ENCODE data around the gene DIDO1.
A peak's percentile ranks its signal among the peaks of the same experiment; 100 is the strongest.

The DIDO1 gene

DNA sequence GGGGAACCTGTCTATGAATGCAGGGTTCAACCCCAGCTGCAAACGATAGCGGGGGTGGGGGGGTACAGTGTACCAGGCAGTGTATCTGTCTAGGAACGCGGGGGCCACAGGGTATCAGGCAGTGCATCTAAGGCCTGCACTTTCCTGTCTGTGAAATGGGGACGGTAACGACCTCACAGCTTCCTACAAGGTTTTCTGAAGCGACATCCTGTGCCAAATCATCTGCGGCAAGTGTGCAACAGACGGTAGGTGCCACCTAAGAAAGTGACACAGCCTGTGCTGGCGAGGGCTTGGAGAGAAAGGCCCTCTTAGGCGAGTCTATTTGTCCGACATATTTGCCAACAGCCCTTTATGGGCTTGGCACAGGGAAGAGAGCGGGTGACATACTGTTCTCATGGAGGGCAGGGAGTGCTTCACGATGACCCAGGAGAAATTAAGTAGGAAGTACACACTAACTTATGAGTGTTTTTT is 3.8 kb downstream of the DIDO1 start:
- TF ChIP-seq POLR2A (IDR thresholded peaks at IDR 0.05; ENCODE audit: low read length) (no peak), GATA1 (IDR thresholded peaks at IDR 0.05; ENCODE audit: low read depth, low read length) (no peak)
- DNase-seq = no peak

DNA sequence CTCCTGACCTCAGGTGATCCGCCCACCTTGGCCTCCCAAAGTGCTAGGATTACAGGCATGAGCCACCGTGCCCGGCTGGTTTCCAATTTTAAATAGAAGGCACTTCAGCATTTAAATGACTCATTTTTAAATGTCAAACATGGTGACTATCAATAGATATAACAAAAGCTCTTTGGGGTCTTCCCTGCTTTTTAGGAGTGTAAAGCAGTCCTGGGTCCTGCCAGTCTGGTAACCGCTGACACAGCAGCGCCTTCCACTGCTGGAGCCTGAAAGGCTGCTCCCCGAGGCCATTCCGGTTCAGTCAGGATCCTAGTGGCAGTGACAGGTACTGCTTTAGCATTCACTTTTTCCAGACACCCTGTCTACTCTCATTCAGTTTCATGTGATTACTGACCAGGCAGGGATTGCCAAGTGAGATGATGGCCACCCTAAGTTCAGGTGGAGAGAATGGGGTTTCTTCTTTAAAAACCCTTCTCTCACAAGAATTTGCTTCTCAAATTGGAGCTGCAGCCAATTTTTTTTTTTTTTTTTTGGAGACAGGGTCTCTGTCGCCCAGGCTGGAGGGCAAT is 5.1 kb downstream of the DIDO1 start:
- TF ChIP-seq GATA1 (IDR thresholded peaks at IDR 0.05; ENCODE audit: low read depth, low read length) = no peak
- no peak for TF ChIP-seq POLR2A (IDR thresholded peaks at IDR 0.05; ENCODE audit: low read length)
- peak; percentile 75 to 77 for DNase-seq

GRCh38 chr20:62920039-62920645 is 6.2 kb downstream of the DIDO1 start:
- no peak for DNase-seq
- no peak for TF ChIP-seq GATA1 (IDR thresholded peaks at IDR 0.05; ENCODE audit: low read depth, low read length)
- TF ChIP-seq POLR2A (IDR thresholded peaks at IDR 0.05; ENCODE audit: low read length) = no peak

DNA sequence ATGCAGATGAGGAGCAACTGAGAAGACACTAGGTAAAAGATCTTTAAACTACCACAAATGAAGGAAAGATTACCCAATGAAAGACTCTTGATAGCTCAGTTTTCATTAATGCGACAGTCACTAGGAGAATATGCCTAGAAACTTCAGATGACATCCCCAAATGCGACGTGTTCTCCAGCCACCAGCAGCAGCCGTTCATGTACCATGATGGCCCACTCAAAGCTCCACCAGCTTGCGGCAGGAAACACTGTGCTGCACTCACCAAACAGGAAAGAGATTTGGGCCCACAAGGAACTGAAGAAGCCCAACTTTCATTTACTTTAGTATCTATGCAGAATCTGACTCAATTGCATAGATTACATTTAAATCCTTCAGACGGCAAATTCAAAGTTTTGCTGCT is 7.5 kb downstream of the DIDO1 start:
- no peak for TF ChIP-seq GATA1 (IDR thresholded peaks at IDR 0.05; ENCODE audit: low read depth, low read length)
- TF ChIP-seq POLR2A (IDR thresholded peaks at IDR 0.05; ENCODE audit: low read length) = no peak
- no peak for DNase-seq

DNA sequence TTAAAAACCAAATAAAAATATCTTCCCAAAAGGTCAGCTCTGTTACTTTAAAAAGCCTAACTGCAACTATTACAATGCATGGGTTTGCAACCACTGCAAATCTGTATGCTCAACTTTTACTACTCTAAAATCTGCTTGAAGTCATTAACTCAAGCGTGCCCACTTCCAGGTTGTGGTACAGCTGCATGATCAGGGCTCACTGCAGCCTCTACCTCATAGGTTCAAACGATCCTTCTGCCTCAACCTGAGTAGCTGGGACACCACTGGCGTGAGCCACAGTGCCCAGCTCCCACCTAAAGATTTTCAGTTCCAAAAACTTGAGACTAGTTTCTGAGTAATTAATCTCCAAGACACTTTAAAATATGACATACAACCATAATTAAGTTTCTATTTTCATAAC is 8.2 kb downstream of the DIDO1 start:
- DNase-seq = no peak
- TF ChIP-seq POLR2A (IDR thresholded peaks at IDR 0.05; ENCODE audit: low read length) = no peak
- TF ChIP-seq GATA1 (IDR thresholded peaks at IDR 0.05; ENCODE audit: low read depth, low read length) = no peak

- TF ChIP-seq POLR2A (IDR thresholded peaks at IDR 0.05; ENCODE audit: low read length) (no peak), GATA1 (IDR thresholded peaks at IDR 0.05; ENCODE audit: low read depth, low read length) (no peak)
- DNase-seq = no peak
Measured at GRCh38 chr20:62917720-62918119, 8.6 kb downstream of the DIDO1 start.

DNA sequence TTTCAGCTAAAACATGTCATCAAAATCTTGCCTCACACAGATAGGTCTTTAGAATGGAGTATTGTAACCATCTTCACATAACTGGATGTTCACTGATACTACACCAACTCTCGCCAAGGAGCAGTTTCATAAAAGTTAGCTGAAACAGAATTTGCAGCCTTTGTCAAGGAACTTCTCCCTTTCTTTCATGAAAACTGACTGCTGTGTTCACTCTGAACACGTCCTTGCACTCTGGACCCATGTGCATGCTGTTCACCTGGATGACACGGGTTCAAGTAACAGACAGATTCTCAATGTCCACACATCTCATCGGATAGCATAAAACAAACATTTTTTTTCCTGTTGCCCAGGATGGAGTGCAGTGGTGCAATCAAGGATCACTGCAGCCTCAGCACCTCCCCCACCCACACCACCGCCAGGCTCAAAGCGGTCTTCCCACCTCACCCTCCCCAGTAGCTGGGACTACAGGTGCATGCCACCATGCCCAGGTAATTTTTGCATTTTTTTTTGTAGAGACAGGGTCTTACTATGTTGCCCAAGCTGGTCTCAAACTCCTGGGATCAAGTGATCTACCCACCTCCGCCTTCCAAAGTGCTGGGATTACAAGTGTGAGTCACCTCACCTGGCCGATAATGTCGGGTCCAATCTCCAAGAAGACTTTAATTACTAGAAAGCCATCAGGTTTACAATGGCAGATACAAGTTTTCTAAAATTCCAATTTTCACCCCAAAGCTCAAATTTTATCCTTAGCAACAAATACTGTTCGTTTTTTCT is 9.4 kb downstream of the DIDO1 start:
- TF ChIP-seq POLR2A (IDR thresholded peaks at IDR 0.05; ENCODE audit: low read length) = no peak
- TF ChIP-seq GATA1 (IDR thresholded peaks at IDR 0.05; ENCODE audit: low read depth, low read length) = no peak
- no peak for DNase-seq

DNA sequence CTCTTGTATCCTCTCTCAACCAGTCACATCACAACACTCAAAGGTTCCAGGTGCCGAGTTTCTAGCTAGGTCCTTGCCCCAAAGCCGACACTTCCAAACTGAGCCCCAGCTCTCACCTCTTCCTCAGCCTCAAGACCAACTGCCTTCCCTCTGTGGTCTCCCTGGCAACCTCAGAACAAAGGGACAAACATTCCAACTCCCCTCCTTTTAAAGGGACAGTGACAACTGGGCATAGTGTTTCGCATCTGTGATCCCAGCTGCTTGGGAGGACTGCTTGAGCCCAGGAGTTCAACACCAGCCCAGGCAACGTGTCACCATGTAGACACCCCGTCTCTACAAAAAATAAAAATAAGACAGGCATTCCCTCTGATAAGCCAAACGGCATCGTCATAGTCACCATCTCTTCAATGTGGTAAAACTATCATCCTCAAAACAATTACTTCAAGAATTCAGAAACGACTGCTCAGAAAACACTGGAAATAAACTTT is 11.3 kb downstream of the DIDO1 start:
- TF ChIP-seq GATA1 (IDR thresholded peaks at IDR 0.05; ENCODE audit: low read depth, low read length) = no peak
- TF ChIP-seq POLR2A (IDR thresholded peaks at IDR 0.05; ENCODE audit: low read length) = no peak
- peak; percentile 31 to 46 for DNase-seq

DNA sequence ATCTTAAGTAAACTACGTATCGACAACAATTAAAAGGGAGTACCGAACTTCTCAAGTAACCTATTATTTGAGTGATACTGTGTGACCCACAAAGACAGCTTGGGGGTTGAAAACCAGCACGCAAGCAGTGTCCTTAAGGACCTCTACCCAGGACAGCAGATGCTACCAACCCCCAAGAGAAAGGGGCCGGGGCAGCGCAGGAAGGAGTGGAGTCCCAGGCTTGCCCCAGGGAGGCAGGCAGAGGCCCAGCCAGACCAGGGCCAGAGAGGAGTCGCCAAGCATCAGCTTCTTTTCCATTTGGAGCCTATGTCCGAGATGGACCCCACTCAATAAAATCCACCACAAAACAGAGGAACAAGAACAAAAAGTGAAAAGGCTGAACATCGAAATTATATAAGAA is 11.9 kb downstream of the DIDO1 start:
- TF ChIP-seq GATA1 (IDR thresholded peaks at IDR 0.05; ENCODE audit: low read depth, low read length) = no peak
- TF ChIP-seq POLR2A (IDR thresholded peaks at IDR 0.05; ENCODE audit: low read length) = no peak
- DNase-seq = no peak

- TF ChIP-seq POLR2A (IDR thresholded peaks at IDR 0.05; ENCODE audit: low read length) (no peak), GATA1 (IDR thresholded peaks at IDR 0.05; ENCODE audit: low read depth, low read length) (no peak)
- no peak for DNase-seq
Measured at GRCh38 chr20:62913043-62913630, 13.2 kb downstream of the DIDO1 start.

GRCh38 chr20:62911701-62912280 is 14.5 kb downstream of the DIDO1 start:
- no peak for TF ChIP-seq GATA1 (IDR thresholded peaks at IDR 0.05; ENCODE audit: low read depth, low read length)
- TF ChIP-seq POLR2A (IDR thresholded peaks at IDR 0.05; ENCODE audit: low read length) = no peak
- DNase-seq = no peak

DNA sequence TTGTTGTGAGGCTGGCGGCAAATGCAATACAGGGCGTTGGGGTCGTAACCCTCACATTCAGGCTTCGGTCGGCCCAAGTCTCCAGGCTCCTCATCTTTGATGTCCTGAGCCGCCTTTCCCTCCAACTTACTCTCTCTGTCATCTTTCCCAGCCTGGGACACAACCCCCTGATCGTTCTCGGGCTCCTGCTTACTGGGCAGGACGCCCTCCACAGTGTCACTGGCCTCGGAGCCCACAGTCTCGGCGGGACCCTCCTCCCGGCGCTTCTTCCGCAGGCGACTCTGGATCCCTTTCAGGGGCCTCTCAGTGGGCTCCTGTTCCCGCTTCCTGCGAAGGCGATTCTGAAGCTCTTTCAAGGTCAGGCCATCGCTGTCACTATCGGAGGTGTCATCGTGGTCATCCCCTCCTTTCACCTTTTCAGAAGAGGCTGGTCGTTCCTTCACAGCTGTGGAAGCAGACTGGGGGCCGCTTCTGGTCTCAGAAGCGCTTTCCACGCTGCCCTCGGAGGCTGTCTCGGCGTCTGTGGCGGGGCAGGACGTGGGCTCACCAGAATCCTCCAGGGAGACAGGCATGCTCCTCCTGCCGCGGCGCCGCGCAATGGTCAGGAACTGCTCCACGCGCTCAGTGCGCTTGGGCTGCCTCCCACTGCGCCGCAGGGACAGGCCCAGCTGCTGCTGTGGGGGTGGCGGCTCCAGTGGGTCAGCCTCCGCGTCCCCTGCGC is 15.4 kb downstream of the DIDO1 start:
- no peak for DNase-seq

DNA sequence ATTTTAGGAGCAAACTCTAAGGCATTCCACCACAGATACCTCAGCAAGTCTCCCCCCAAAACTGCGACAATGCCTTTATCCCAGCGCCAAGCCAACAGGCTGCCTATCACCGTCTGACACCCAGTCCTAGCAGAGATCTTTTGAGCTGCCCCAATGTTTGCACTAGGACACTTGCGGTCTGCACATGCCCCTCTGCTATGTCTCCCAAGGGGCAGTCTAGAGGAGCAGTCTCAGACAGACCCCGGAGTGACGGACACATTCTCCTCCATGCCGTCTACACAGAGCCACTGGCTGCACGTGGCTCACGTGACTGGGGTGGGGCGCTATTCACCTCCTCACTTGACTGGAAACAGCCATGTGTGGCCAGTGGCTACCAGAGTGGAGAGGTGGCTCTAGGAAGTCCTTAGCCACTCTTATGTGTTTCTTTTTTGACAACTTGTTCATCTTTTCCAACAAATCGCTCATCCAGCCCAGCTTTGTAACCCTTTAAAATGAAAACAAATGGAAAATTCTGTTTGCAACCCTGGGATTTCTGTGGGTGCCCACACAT is 16.0 kb downstream of the DIDO1 start:
- no peak for DNase-seq
- TF ChIP-seq POLR2A (IDR thresholded peaks at IDR 0.05; ENCODE audit: low read length) = no peak
- TF ChIP-seq GATA1 (IDR thresholded peaks at IDR 0.05; ENCODE audit: low read depth, low read length) = no peak

More for the DNA sequence above, 15.4 kb downstream of the DIDO1 start:
- TF ChIP-seq POLR2A (IDR thresholded peaks at IDR 0.05; ENCODE audit: low read length) (no peak), GATA1 (IDR thresholded peaks at IDR 0.05; ENCODE audit: low read depth, low read length) (no peak)

All from erythroblast (primary cell).